SK-N-SH (cell line): Measurements from ENCODE around the gene MRTFB. TPM values are rescaled to one million over a fixed set of nuclear protein-coding genes. Genes with fewer than 3 reads are reported as not detected.

Source experiments
- CTCF ChIA-PET: fragments of 300-600, 350-600 bp; formaldehyde crosslinking; extraction: SDS; loops from one replicate; lab custom pipeline; 2021; lab: Yijun Ruan, JAX
- POLR2A ChIA-PET: fragments of 350-600 bp; sonication (Branson Sonifier 250); formaldehyde crosslinking; extraction: SDS; loops from one replicate; lab custom pipeline; 2020; ENCODE audit warnings: antibody characterized with exemption, inconsistent platforms; lab: Yijun Ruan, JAX
- DNase-seq: peaks from one replicate; pipeline ENCODE4 v3.0.0; 2012
- H2AFZ ChIP-seq: fragments of 200-600 bp; sonication (generic); 2 replicates; pipeline ENCODE4 v1.8.1; 2016; ENCODE audit warnings: antibody characterized with exemption, mild to moderate bottlenecking, low read depth
- H3F3A ChIP-seq: fragments of 200-600 bp; sonication (generic); replicated peaks from 2 replicates; pipeline ENCODE3; 2016; ENCODE audit warnings: antibody characterized with exemption, mild to moderate bottlenecking; ENCODE audit not compliant: insufficient read depth
- H3K27ac ChIP-seq, 2 experiments: fragments of 200-500 bp in 1 of 2; fragments of 200-600 bp in 1 of 2; sonication (Bioruptor generic) in 1 of 2; sonication (generic), shearing (Covaris generic) in 1 of 2; 2 replicates each; pipeline versions ENCODE4 v1.5.1 to v1.6.1; 2014 to 2016; ENCODE audit warnings: low read depth in 2 of 2, inconsistent platforms in 1 of 2, low read length in 1 of 2, mild to moderate bottlenecking in 1 of 2, mixed read lengths in 1 of 2
- H3K27me3 ChIP-seq: fragments of 200-600 bp; sonication (generic), shearing (Covaris generic); 2 replicates; pipeline ENCODE4 v1.6.1; 2016; ENCODE audit warnings: mixed run types; ENCODE audit not compliant: insufficient read depth
- H3K36me3 ChIP-seq, 2 experiments: fragments of 200-500 bp in 1 of 2; fragments of 200-600 bp in 1 of 2; sonication (Bioruptor generic) in 1 of 2; sonication (generic) in 1 of 2; replicated peaks in 1 of 2; 2 replicates each; pipeline versions ENCODE3 to v1.5.1; 2014 to 2016; ENCODE audit warnings: low read length in 1 of 2, mild to moderate bottlenecking in 1 of 2; ENCODE audit not compliant: insufficient read depth in 2 of 2, control insufficient read depth in 1 of 2
- H3K4me1 ChIP-seq, 2 experiments: fragments of 200-500 bp in 1 of 2; fragments of 200-600 bp in 1 of 2; sonication (Bioruptor generic) in 1 of 2; sonication (generic), shearing (Covaris generic) in 1 of 2; 2 replicates each; pipeline versions ENCODE4 v1.5.1 to v1.6.1; 2014 to 2016; ENCODE audit warnings: low read depth in 1 of 2, low read length in 1 of 2, mixed run types in 1 of 2; ENCODE audit not compliant: insufficient read depth in 2 of 2, control insufficient read depth in 1 of 2
- H3K4me2 ChIP-seq: fragments of 200-600 bp; sonication (generic), shearing (Covaris generic); 2 replicates; pipeline ENCODE4 v1.6.1; 2017; ENCODE audit warnings: mixed run types
- H3K4me3 ChIP-seq, 2 experiments: fragments of 200-500 bp in 1 of 2; fragments of 200-600 bp in 1 of 2; sonication (Bioruptor generic) in 1 of 2; sonication (generic), shearing (Covaris generic) in 1 of 2; 2 replicates each; pipeline versions ENCODE4 v1.5.1 to v1.8.1; 2014 to 2016; ENCODE audit warnings: low read depth in 2 of 2, inconsistent platforms in 1 of 2, low read length in 1 of 2, mild to moderate bottlenecking in 1 of 2, mixed read lengths in 1 of 2, moderate library complexity in 1 of 2
- H3K79me2 ChIP-seq: fragments of 200-600 bp; sonication (generic); 2 replicates; pipeline ENCODE4 v1.8.1; 2017; ENCODE audit warnings: mild to moderate bottlenecking; ENCODE audit not compliant: insufficient read depth
- H3K9ac ChIP-seq: fragments of 200-600 bp; sonication (generic); 2 replicates; pipeline ENCODE4 v1.6.1; 2017; ENCODE audit warnings: mixed run types
- H3K9me2 ChIP-seq: fragments of 200-600 bp; sonication (generic); 2 replicates; pipeline ENCODE4 v1.6.1; 2017; ENCODE audit warnings: mixed run types
- H3K9me3 ChIP-seq: fragments of 200-600 bp; sonication (generic); 2 replicates; pipeline ENCODE4 v1.6.1; 2017; ENCODE audit warnings: mixed run types, mild to moderate bottlenecking, moderate library complexity
- H4K20me1 ChIP-seq: fragments of 200-600 bp; sonication (generic); 2 replicates; pipeline ENCODE4 v1.6.1; 2017; ENCODE audit warnings: mild to moderate bottlenecking, mixed run types; ENCODE audit not compliant: insufficient read depth
- CHD2 ChIP-seq: fragments of 150-350 bp; IDR thresholded peaks from 2 replicates; pipeline ENCODE4 v1.6.1; 2018; ENCODE audit warnings: low read length; ENCODE audit not compliant: partially characterized antibody
- EP300 ChIP-seq, 2 experiments: IDR thresholded peaks; 2 replicates each; pipeline versions ENCODE4 v1.4.0 to v1.6.1; 2012; ENCODE audit warnings: borderline replicate concordance in 1 of 2, low read depth in 1 of 2, low read length in 1 of 2
- EZH2phosphoT487 ChIP-seq: fragments of 200-600 bp; sonication (generic); IDR thresholded peaks from 2 replicates; pipeline ENCODE4 v1.6.1; 2017; ENCODE audit warnings: low read depth, mixed run types, mild to moderate bottlenecking, antibody characterized with exemption, moderate library complexity, borderline replicate concordance
- FOXM1 ChIP-seq: IDR thresholded peaks from 2 replicates; pipeline ENCODE4 v1.4.0; 2012; ENCODE audit warnings: low read depth, mild to moderate bottlenecking
- MXI1 ChIP-seq: IDR thresholded peaks from 2 replicates; pipeline ENCODE4 v1.6.1; 2012; ENCODE audit warnings: mild to moderate bottlenecking, low read depth, low read length, improper control_type of control experiment
- NRF1 ChIP-seq: IDR thresholded peaks from 2 replicates; pipeline ENCODE4 v1.6.1; 2012; ENCODE audit warnings: low read depth, mild to moderate bottlenecking, low read length
- PBX3 ChIP-seq: IDR thresholded peaks from 2 replicates; pipeline ENCODE4; 2012
- POLR2AphosphoS5 ChIP-seq: IDR thresholded peaks from 2 replicates; pipeline ENCODE4 v1.6.1; 2012; ENCODE audit warnings: low read depth, low read length
- RAD21 ChIP-seq: IDR thresholded peaks from 2 replicates; pipeline ENCODE4 v1.6.1; 2012; ENCODE audit warnings: mild to moderate bottlenecking, low read length
- RCOR1 ChIP-seq: fragments of 150-350 bp; IDR thresholded peaks from 2 replicates; pipeline ENCODE4 v1.6.1; 2017; ENCODE audit warnings: antibody characterized with exemption, low read length
- RFX5 ChIP-seq: IDR thresholded peaks from 2 replicates; pipeline ENCODE4 v1.6.1; 2012; ENCODE audit warnings: mild to moderate bottlenecking, improper control_type of control experiment, low read length
- RXRA ChIP-seq: IDR thresholded peaks from 2 replicates; pipeline ENCODE4 v1.4.0; 2012; ENCODE audit warnings: low read depth, mild to moderate bottlenecking, borderline replicate concordance
- SIN3A ChIP-seq: IDR thresholded peaks from 2 replicates; pipeline ENCODE4 v1.6.1; 2012; ENCODE audit warnings: low read depth, mild to moderate bottlenecking, low read length, moderate library complexity, borderline replicate concordance
- TEAD4 ChIP-seq: IDR thresholded peaks from 2 replicates; pipeline ENCODE4 v1.4.0; 2012; ENCODE audit warnings: mild to moderate bottlenecking, borderline replicate concordance; ENCODE audit not compliant: insufficient read depth
- USF2 ChIP-seq: fragments of 150-350 bp; IDR thresholded peaks from 2 replicates; pipeline ENCODE4 v1.6.1; 2017; ENCODE audit warnings: antibody characterized with exemption, low read length, low read depth, borderline replicate concordance
- YY1 ChIP-seq: IDR thresholded peaks from 2 replicates; pipeline ENCODE4 v1.4.0; 2012; ENCODE audit warnings: low read depth, mild to moderate bottlenecking
- WGBS: methylation state at CpG from one replicate; pipeline ENCODE4 v1.1.6; 2017; ENCODE audit warnings: low lambda C conversion rate; 5-methylcytosine and 5-hydroxymethylcytosine counted together
- polyA plus RNA-seq, 3 experiments: library from polyadenylated mRNA; depleted of rRNA; stranded (reverse); fragments of >200 nt; gene quantifications; 2 replicates each; pipeline ENCODE4 v1.2.3, GENCODE V29; 2012
- TF ChIP-seq, protein P1 (sequence below): fragments of 200-600 bp; sonication (generic); IDR thresholded peaks from 2 replicates; pipeline ENCODE4 v1.6.1; 2017; ENCODE audit warnings: antibody characterized with exemption, mild to moderate bottlenecking, moderate library complexity
- TF ChIP-seq, protein P2 (sequence below): fragments of 150-350 bp; IDR thresholded peaks from 2 replicates; pipeline ENCODE4 v1.6.1; 2016; ENCODE audit warnings: mild to moderate bottlenecking, low read depth, low read length

Gene MRTFB
- polyA plus RNA-seq, 1 of the 3 experiments (the other 2 are of a cell fraction): 3.3 TPM

DNA sequence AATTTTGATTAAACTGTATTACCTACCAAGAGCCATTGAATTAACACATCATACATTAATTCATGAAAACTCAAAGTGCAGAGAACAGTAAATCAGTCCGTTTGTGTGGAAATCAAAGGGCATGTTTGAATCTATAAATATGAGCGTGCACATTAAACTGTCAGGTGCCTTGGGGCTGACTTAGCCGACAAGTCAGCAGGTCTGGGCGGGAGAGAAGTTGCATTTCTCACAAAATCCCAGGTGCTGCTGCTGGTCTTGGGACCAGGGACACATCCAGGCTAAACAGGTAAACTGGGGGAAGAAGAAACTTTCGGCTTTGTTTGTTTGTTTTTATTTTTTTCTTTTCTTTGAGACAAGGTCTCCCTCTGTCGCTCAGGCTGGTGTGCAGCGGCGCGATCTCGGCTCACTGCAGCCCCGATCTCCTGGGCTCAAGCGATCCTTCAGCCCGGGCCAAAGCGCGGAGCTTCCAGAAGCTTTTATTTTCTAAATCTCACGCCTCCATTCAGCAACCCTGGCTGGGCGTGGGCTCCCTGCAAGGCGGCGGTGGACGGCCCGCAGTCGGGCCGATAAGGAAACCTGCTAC is 213.9 kb downstream of the MRTFB start:
- 0% methylated on average over 23 of the region's 23 CpGs for WGBS
- H3K9me3 ChIP-seq: peaks cover 3% of the 10 kb centered on the region; the same call in 1 of the 2 replicates
- ChIA-PET CTCF (interaction anchor here (0.6 to 3.4 kb wide), 13 partner anchors 10 to 383 kb away, joined by 3 to 23 read pairs (median 7); partner anchors contain the start of gene ERCC4), POLR2A (no interaction called here)
- H3K79me2 ChIP-seq: no peaks in the 10 kb centered on the region
- no peaks in the 10 kb centered on the region for H3K27me3 ChIP-seq
- H2AFZ ChIP-seq: peak overlapping the region; percentile 98
- H3K9me2 ChIP-seq: no peaks in the 10 kb centered on the region
- peak overlapping the region; percentile 70 for H3K9ac ChIP-seq
- H3K4me2 ChIP-seq: peak overlapping the region; percentile 86
- H3K27ac ChIP-seq: peak overlapping the region; percentile 40 to 61; a peak in 3 of 4 replicates
- no peaks in the 10 kb centered on the region for H3K36me3 ChIP-seq
- no peaks in the 10 kb centered on the region for H4K20me1 ChIP-seq
- H3F3A ChIP-seq: peaks cover 6% of the 10 kb centered on the region
- DNase-seq: no peak
- peaks cover 0 to 10% of the 10 kb centered on the region in 2 experiments; a peak in 1 of 4 replicates for H3K4me1 ChIP-seq
- H3K4me3 ChIP-seq: peak overlapping the region; percentile 84 to 97
- TF ChIP-seq, protein P1, sequence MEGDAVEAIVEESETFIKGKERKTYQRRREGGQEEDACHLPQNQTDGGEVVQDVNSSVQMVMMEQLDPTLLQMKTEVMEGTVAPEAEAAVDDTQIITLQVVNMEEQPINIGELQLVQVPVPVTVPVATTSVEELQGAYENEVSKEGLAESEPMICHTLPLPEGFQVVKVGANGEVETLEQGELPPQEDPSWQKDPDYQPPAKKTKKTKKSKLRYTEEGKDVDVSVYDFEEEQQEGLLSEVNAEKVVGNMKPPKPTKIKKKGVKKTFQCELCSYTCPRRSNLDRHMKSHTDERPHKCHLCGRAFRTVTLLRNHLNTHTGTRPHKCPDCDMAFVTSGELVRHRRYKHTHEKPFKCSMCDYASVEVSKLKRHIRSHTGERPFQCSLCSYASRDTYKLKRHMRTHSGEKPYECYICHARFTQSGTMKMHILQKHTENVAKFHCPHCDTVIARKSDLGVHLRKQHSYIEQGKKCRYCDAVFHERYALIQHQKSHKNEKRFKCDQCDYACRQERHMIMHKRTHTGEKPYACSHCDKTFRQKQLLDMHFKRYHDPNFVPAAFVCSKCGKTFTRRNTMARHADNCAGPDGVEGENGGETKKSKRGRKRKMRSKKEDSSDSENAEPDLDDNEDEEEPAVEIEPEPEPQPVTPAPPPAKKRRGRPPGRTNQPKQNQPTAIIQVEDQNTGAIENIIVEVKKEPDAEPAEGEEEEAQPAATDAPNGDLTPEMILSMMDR: peak; percentile 51
- no peak for TF ChIP-seq PBX3
- 0 out of 4 replicates have a peak, but pooled peaks of 1 of the 2 experiments have one; percentile 17 for TF ChIP-seq EP300 (IDR thresholded peaks at IDR 0.05; ENCODE audit: borderline replicate concordance in 1 of 2, low read depth in 1 of 2, low read length in 1 of 2)
- peak; percentile 50; the same call in 1 of the 2 replicates for TF ChIP-seq MXI1
- peak; percentile 57 for TF ChIP-seq RAD21

GRCh38 chr16:14285513-14286367 is 214.6 kb downstream of the MRTFB start:
- Histone ChIP-seq H3K4me1 (peaks cover 0 to 10% of the 10 kb centered on the region in 2 experiments; a peak in 1 of 4 replicates), H3K9me2 (no peaks in the 10 kb centered on the region), H2AFZ (peak overlapping the region; percentile 98), H3K27ac (peak overlapping the region; percentile 40 to 61; a peak in 3 of 4 replicates), H3K9ac (peak overlapping the region; percentile 70), H3K9me3 (peaks cover 5% of the 10 kb centered on the region; the same call in 1 of the 2 replicates), H3K4me3 (peak overlapping the region; percentile 84 to 97), H3F3A (peaks cover 6% of the 10 kb centered on the region), H3K27me3 (no peaks in the 10 kb centered on the region), H4K20me1 (no peaks in the 10 kb centered on the region), H3K4me2 (peak overlapping the region; percentile 86), H3K36me3 (no peaks in the 10 kb centered on the region), H3K79me2 (no peaks in the 10 kb centered on the region)
- WGBS: under 1% methylated on average over 28 of the region's 72 CpGs
- POLR2A ChIA-PET: interaction anchor here (0.8 kb wide), 1 partner anchor 366 kb away, joined by 3 read pairs; the partner anchor contains the start of gene ERCC4
- CTCF ChIA-PET: interaction anchor here (0.6 to 3.4 kb wide), 18 partner anchors 11 to 383 kb away, joined by 3 to 23 read pairs (median 4); partner anchors contain the start of gene ERCC4
- peak; percentile 96 for DNase-seq
- TF ChIP-seq YY1: no peak; the same call in 1 of the 2 replicates
- TF ChIP-seq SIN3A: no peak
- TF ChIP-seq EP300 (IDR thresholded peaks at IDR 0.05; ENCODE audit: borderline replicate concordance in 1 of 2, low read depth in 1 of 2, low read length in 1 of 2): no peak
- TF ChIP-seq CHD2: peak; percentile 60
- no peak for TF ChIP-seq USF2
- TF ChIP-seq NRF1: no peak; the same call in 1 of the 2 replicates
- TF ChIP-seq, protein P2, sequence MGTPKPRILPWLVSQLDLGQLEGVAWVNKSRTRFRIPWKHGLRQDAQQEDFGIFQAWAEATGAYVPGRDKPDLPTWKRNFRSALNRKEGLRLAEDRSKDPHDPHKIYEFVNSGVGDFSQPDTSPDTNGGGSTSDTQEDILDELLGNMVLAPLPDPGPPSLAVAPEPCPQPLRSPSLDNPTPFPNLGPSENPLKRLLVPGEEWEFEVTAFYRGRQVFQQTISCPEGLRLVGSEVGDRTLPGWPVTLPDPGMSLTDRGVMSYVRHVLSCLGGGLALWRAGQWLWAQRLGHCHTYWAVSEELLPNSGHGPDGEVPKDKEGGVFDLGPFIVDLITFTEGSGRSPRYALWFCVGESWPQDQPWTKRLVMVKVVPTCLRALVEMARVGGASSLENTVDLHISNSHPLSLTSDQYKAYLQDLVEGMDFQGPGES: no peak
- no peak for TF ChIP-seq EZH2phosphoT487
- TF ChIP-seq RCOR1: peak; percentile 45; the same call in 1 of the 2 replicates
- TF ChIP-seq TEAD4: peak; percentile 86
- TF ChIP-seq FOXM1: no peak
- no peak for TF ChIP-seq RFX5
- 0 out of 2 replicates have a peak, but pooled peaks have one; percentile 21 for TF ChIP-seq RXRA
- no peak for TF ChIP-seq POLR2AphosphoS5
